GM23248 (cell line): ENCODE measurements around the gene VHLL.

Source experiments
- EZH2 ChIP-seq: fragments of 200-600 bp; sonication (generic); IDR thresholded peaks from 2 replicates; pipeline ENCODE4 v1.6.1; 2018; ENCODE audit warnings: antibody characterized with exemption, mild to moderate bottlenecking; ENCODE audit not compliant: insufficient read depth, poor library complexity, severe bottlenecking
- EZH2phosphoT487 ChIP-seq: fragments of 200-600 bp; sonication (generic); IDR thresholded peaks from 2 replicates; pipeline ENCODE4 v1.6.1; 2018; ENCODE audit warnings: antibody characterized with exemption, moderate library complexity, mild to moderate bottlenecking, low read depth; ENCODE audit not compliant: insufficient read depth

GRCh38 chr1:156286061-156286460, 13.0 kb downstream of the VHLL start:
- no peak for TF ChIP-seq EZH2phosphoT487
- TF ChIP-seq EZH2: no peak
